ENCODE measurements around the gene AKNAD1. TPM values are rescaled to one million over a fixed set of nuclear protein-coding genes. Genes with fewer than 3 reads are reported as not detected.

Gene AKNAD1
- total and polyA plus RNA-seq, 11 donors = 0.14 to 0.59 TPM; not detected in 9

- Histone ChIP-seq H3K27me3 (no peaks in the 10 kb centered on the region), H3K27ac (peak overlapping the region in 11 of 12 donors; percentile 21 to 85 (median 73)), H3K4me1 (peaks cover 0 to 28% (median 11%) of the 10 kb centered on the region in 12 donors), H3K4me3 (peak overlapping the region in 9 of 12 donors; percentile 10 to 48 (median 38)), H3K9me3 (no peaks in the 10 kb centered on the region), H3K36me3 (peaks cover 0 to under 1% (median 0%) of the 10 kb centered on the region in 9 donors)
- WGBS, 4 donors = 66 to 70% (median 67%) methylated on average over 8 of the region's 8 CpGs
- no peak for TF ChIP-seq POLR2A (IDR thresholded peaks at IDR 0.05)
- TF ChIP-seq CTCF (IDR thresholded peaks at IDR 0.05) = no peak
- peak; percentile 38 to 65 (median 60) for ATAC-seq
- intact Hi-C loops (cut with DNase I) = no loop called here
- peak in 4 of 5 donors; percentile 30 to 44 (median 36) for DNase-seq
Observed at GRCh38 chr1:108817016-108817415, 39.9 kb downstream of the AKNAD1 start.

- H3K4me1 ChIP-seq = peaks cover 0 to 28% (median 11%) of the 10 kb centered on the region in 12 donors
- ATAC-seq = peak; percentile 69 to 92 (median 86)
- peak; percentile 71 to 76 (median 75) for DNase-seq
Observed at GRCh38 chr1:108816049-108816893, 40.6 kb downstream of the AKNAD1 start.

GRCh38 chr1:108815566-108815965 lies 41.3 kb downstream of the AKNAD1 start:
- no peak for DNase-seq
- no peaks in the 10 kb centered on the region for H3K9me3 ChIP-seq
- peaks cover 0 to 28% (median 11%) of the 10 kb centered on the region in 12 donors for H3K4me1 ChIP-seq
- H3K36me3 ChIP-seq = peaks cover 0 to 14% (median 7%) of the 10 kb centered on the region in 9 donors
- no peaks in the 10 kb centered on the region for H3K27me3 ChIP-seq
- ATAC-seq = no peak
- TF ChIP-seq POLR2A (IDR thresholded peaks at IDR 0.05) (no peak), CTCF (IDR thresholded peaks at IDR 0.05) (no peak)
- intact Hi-C loops (cut with DNase I) = no loop called here
- H3K27ac ChIP-seq = peak overlapping the region in 11 of 12 donors; percentile 21 to 85 (median 73)
- peak overlapping the region in 1 of 12 donors; percentile 29 for H3K4me3 ChIP-seq

More at GRCh38 chr1:108816049-108816893, 40.6 kb downstream of the AKNAD1 start:
- intact Hi-C loops (cut with DNase I) = no loop called here
- 27 to 35% (median 34%) methylated on average over 12 of the region's 12 CpGs for WGBS, 4 donors
- H3K36me3 ChIP-seq = peaks cover 0 to 7% (median 5%) of the 10 kb centered on the region in 9 donors
- H3K9me3 ChIP-seq = no peaks in the 10 kb centered on the region
- H3K27ac ChIP-seq = peak overlapping the region in 11 of 12 donors; percentile 21 to 85 (median 73)
- TF ChIP-seq CTCF (IDR thresholded peaks at IDR 0.05) = no peak
- TF ChIP-seq POLR2A (IDR thresholded peaks at IDR 0.05) = no peak
- peak overlapping the region in 10 of 12 donors; percentile 10 to 48 (median 37) for H3K4me3 ChIP-seq
- no peaks in the 10 kb centered on the region for H3K27me3 ChIP-seq
